GM12873 (cell line): ENCODE measurements around the gene IFITM10.

ENCODE experiments used
- CTCF ChIP-seq: IDR thresholded peaks from 2 replicates; pipeline ENCODE4 v1.5.1; 2012; ENCODE audit warnings: low read depth, mild to moderate bottlenecking, moderate library complexity, low read length, control low read depth; ENCODE audit not compliant: insufficient read depth; ENCODE audit errors: missing control alignments

IFITM10 gene

GRCh38 chr11:1702506-1702905, 47.9 kb downstream of the IFITM10 start:
- no peak for TF ChIP-seq CTCF

GRCh38 chr11:1701091-1701807, 49.1 kb downstream of the IFITM10 start:
- TF ChIP-seq CTCF = no peak

- TF ChIP-seq CTCF = no peak
Measured at GRCh38 chr11:1699771-1700170, 50.6 kb downstream of the IFITM10 start.

- no peak for TF ChIP-seq CTCF
Measured at GRCh38 chr11:1696608-1697570, 53.5 kb downstream of the IFITM10 start, which contains the start of gene KRTAP5-6. TSS of gene KRTAP5-6 (plus strand) at chr11:1697195. CDS start at chr11:1697246, 51 bp downstream.

GRCh38 chr11:1695548-1696108, 54.8 kb downstream of the IFITM10 start:
- TF ChIP-seq CTCF = no peak

- TF ChIP-seq CTCF = no peak
Measured at GRCh38 chr11:1694846-1695547, 55.4 kb downstream of the IFITM10 start.
